HL-60 (cell line): Measurements from ENCODE around the gene GAMT.

Experiments
- DNase-seq, 2 experiments: peaks; one replicate each; pipeline ENCODE4 v3.0.0-alpha.2; 2010 to 2020; ENCODE audit warnings: low read depth in 1 of 2, low spot score in 1 of 2
- H3K27ac ChIP-seq: fragments of 250-450 bp; sonication (Bioruptor Pico); replicated peaks from 2 replicates; pipeline ENCODE4 v1.5.1; 2020; ENCODE audit warnings: mild to moderate bottlenecking, moderate library complexity
- H3K27me3 ChIP-seq: fragments of 250-450 bp; sonication (Bioruptor Pico); 2 replicates; pipeline ENCODE4 v1.5.1; 2021; ENCODE audit warnings: mild to moderate bottlenecking, moderate library complexity; ENCODE audit not compliant: insufficient read depth, poor library complexity, severe bottlenecking
- H3K4me3 ChIP-seq: replicated peaks from 2 replicates; pipeline ENCODE4 v1.5.1; 2011; ENCODE audit warnings: mild to moderate bottlenecking, control low read depth, low read length; ENCODE audit not compliant: insufficient read depth
- GABPA ChIP-seq: IDR thresholded peaks from 2 replicates; pipeline ENCODE4 v1.6.1; 2012; ENCODE audit warnings: low read depth
- POLR2AphosphoS5 ChIP-seq: IDR thresholded peaks from 2 replicates; pipeline ENCODE4 v1.6.1; 2012; ENCODE audit warnings: low read depth
- SPI1 ChIP-seq: IDR thresholded peaks from 2 replicates; pipeline ENCODE4 v1.6.1; 2012; ENCODE audit warnings: low read depth, mild to moderate bottlenecking, borderline replicate concordance
- TF ChIP-seq, protein P1 (sequence below): IDR thresholded peaks from one replicate; pipeline ENCODE4 v1.5.1; 2011; ENCODE audit warnings: low read length, control low read depth, inconsistent platforms; ENCODE audit not compliant: insufficient read depth
- TF ChIP-seq, protein P2 (sequence below): IDR thresholded peaks from 2 replicates; pipeline ENCODE4 v1.6.1; 2012; ENCODE audit warnings: low read depth; ENCODE audit not compliant: insufficient replicate concordance

The GAMT gene

DNA sequence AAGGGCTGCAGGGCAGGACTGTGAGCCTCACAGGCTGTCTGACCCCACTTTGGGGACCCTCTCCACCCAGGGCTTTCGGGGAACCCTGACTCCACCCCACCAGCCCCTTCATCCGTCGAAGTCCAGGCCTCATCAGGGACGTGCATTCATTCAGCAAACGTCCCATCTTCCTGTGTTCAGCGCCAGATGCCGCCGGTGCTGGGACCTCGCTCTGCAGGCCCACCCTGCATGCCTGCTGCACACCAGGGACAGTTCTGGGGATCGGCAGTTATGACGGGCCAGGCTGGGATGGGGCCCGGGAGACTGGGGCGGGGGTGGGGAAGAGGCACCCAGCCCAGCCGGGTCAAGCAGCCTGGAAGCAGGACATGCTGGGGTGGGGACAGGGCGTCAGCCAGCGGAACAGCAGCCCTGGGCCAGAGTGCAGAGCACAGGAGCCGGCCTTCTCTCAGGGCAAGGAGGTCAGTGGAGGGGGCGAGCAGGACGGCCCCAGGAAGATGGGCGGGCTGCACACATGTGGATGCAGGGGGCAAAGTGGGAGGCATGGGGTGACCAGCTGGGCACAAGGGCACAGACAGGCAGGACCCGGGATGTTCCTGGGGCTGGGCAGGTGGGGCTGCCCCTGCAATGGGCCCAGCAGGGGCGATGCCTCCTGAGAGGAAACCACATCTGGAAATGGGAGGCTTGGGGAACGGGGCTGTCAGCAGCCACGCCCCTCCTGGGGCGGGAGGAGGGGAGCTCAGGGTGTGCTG lies 5.1 kb downstream of the GAMT start:
- DNase-seq, result no peak
- peaks cover 4% of the 10 kb centered on the region for H3K27me3 ChIP-seq
- no peak overlapping the region for H3K27ac ChIP-seq
- TF ChIP-seq, protein P1, sequence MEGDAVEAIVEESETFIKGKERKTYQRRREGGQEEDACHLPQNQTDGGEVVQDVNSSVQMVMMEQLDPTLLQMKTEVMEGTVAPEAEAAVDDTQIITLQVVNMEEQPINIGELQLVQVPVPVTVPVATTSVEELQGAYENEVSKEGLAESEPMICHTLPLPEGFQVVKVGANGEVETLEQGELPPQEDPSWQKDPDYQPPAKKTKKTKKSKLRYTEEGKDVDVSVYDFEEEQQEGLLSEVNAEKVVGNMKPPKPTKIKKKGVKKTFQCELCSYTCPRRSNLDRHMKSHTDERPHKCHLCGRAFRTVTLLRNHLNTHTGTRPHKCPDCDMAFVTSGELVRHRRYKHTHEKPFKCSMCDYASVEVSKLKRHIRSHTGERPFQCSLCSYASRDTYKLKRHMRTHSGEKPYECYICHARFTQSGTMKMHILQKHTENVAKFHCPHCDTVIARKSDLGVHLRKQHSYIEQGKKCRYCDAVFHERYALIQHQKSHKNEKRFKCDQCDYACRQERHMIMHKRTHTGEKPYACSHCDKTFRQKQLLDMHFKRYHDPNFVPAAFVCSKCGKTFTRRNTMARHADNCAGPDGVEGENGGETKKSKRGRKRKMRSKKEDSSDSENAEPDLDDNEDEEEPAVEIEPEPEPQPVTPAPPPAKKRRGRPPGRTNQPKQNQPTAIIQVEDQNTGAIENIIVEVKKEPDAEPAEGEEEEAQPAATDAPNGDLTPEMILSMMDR, result no peak
- no peak for TF ChIP-seq GABPA
- TF ChIP-seq, protein P2, sequence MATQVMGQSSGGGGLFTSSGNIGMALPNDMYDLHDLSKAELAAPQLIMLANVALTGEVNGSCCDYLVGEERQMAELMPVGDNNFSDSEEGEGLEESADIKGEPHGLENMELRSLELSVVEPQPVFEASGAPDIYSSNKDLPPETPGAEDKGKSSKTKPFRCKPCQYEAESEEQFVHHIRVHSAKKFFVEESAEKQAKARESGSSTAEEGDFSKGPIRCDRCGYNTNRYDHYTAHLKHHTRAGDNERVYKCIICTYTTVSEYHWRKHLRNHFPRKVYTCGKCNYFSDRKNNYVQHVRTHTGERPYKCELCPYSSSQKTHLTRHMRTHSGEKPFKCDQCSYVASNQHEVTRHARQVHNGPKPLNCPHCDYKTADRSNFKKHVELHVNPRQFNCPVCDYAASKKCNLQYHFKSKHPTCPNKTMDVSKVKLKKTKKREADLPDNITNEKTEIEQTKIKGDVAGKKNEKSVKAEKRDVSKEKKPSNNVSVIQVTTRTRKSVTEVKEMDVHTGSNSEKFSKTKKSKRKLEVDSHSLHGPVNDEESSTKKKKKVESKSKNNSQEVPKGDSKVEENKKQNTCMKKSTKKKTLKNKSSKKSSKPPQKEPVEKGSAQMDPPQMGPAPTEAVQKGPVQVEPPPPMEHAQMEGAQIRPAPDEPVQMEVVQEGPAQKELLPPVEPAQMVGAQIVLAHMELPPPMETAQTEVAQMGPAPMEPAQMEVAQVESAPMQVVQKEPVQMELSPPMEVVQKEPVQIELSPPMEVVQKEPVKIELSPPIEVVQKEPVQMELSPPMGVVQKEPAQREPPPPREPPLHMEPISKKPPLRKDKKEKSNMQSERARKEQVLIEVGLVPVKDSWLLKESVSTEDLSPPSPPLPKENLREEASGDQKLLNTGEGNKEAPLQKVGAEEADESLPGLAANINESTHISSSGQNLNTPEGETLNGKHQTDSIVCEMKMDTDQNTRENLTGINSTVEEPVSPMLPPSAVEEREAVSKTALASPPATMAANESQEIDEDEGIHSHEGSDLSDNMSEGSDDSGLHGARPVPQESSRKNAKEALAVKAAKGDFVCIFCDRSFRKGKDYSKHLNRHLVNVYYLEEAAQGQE, result no peak
- TF ChIP-seq SPI1, result no peak
- TF ChIP-seq POLR2AphosphoS5, result no peak
- H3K4me3 ChIP-seq, result no peak overlapping the region

- Histone ChIP-seq H3K27me3 (peaks cover under 1% of the 10 kb centered on the region), H3K27ac (no peak overlapping the region), H3K4me3 (no peak overlapping the region)
- DNase-seq, result no peak
- TF ChIP-seq GABPA, result no peak
- TF ChIP-seq POLR2AphosphoS5, result no peak
- TF ChIP-seq, protein P1, result no peak
- TF ChIP-seq, protein P2, result no peak
- TF ChIP-seq SPI1, result no peak
Observed at GRCh38 chr19:1395194-1396018, 5.9 kb downstream of the GAMT start.

GRCh38 chr19:1394252-1395193 lies 6.8 kb downstream of the GAMT start:
- H3K27me3 ChIP-seq, result no peaks in the 10 kb centered on the region
- TF ChIP-seq GABPA (no peak), SPI1 (no peak), POLR2AphosphoS5 (no peak)
- TF ChIP-seq, protein P2, result no peak
- TF ChIP-seq, protein P1, result no peak
- H3K27ac ChIP-seq, result no peak overlapping the region
- H3K4me3 ChIP-seq, result no peak overlapping the region
- DNase-seq, result no peak
